Amygdala (tissue), 56 donors: Measurements from ENCODE around the gene CSRP3.

ENCODE experiments used
- DNase-seq, 56 donors: peaks; one replicate each; lab custom pipeline; 2025; lab: John Stamatoyannopoulos, UW

Gene CSRP3

DNA sequence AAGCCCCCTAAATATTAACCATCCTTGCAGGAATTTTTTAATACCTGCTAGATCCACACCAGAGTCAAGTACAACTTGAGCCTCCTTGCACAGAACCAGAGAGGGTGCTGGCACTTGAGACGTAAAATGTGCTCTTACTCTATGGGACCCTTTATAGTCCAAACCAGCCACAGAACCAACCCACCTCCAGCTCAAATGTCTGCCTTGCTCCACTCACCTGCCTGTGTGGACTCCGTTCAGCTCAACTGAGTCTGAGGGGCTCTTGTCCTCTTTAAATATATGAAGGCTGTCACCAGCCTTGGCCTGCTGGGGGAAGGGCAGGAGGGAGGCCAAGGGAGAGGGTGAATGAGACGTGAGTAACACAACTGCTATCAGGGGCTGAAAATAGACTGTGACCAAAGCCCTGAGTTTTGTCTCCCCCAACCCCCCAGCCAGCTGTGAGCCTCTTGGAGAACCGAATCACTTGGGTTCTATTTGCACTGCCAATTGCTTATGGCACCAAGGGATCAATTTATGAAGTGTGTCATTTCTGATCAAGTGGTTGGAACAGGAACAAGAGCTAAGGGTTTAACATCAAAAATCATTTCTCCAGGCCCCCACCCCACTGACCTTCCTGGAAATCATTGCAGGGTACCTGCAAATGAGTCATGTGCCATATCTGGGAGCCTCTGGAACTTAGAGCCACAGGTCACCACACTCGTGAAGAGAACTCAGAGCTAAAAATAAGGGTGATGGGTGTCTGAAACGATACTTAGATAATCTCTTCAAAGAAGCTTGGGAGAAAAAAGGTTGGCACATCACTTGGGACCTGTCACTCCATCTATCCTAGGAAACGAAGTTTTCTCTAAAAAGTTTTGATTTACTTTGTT lies at the start of gene CSRP3:
TSS of gene CSRP3 (minus strand) at position 247 of the 869 bp plus-strand sequence. CDS start 9,535 bp downstream, outside the sequence.
- DNase-seq = no peak

DNA sequence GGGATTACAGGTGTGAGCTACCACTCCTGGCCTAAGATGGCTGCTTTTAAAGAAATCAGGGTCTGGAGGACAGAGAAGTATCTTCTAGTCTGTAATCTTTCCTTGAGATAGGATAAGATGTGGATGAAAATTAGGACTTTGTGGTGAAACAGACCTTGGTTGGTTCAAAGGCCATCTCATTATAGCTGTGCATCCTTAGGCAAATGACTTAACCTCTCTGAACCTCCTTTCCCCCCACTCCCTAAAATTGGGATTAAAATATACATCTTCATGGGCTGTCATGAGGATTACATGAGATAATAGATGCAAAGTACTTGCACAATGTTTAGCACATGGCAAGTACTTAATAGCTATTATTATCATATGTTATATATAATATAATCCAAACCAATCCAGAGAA lies 49.8 kb upstream of the CSRP3 start:
- DNase-seq = no peak

DNA sequence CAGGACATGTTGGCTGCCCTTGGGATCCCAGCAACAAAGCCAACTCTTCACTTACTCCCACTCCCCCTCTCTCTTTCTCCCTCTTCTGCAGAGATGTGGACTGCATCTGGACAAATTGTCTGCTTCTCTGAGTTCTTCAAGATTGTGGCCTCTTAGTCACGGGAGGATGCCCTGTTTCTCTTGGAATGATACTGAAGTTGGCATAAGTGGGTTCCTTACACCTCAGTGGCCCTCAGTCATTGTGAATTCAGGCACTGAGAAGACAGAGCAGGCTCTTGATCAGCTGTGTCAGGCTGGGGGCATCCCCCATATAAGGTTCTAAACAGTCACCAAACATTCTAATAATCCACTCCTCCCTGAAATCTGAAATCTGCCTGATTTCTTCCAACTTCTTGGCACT lies 45.0 kb upstream of the CSRP3 start:
- no peak for DNase-seq

DNA sequence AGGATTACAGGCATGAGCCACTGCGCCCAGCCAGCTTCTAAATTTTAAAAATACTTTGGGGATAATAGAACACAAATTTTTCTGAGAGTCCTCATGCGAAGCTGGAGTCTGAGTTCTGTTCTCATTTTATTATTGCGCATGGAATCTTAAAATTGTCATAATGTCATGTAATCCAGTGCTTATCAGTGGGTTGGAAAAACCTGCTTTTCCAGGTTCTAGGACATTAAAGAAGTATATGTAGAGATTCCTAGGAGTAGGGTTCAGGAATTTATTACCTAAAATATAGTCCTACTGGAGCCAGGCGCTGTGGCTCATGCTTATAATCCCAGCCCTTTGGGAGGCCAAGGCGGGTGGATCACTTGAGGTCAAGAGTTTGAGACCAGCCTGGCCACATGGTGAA lies 43.6 kb upstream of the CSRP3 start:
- no peak for DNase-seq

DNA sequence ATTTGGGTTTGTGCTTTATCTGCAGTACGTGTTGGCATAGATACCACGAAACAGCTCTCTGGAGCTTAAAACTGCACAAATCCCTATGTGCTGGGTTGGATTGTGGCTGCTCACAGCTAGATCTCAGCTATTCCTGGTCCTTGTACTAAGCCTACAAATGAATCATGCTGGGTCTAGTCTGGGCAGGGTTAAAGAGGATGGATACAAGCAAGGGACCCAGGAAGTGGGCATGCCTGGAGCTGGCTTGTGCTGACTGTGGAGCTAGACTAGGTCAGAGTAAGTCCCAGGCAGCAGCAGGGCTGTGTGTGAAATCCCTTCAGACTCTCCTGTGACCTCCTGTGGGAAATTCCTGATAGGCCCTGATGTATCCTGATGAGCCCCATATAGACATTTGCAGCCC lies 42.8 kb upstream of the CSRP3 start:
- DNase-seq = no peak

DNA sequence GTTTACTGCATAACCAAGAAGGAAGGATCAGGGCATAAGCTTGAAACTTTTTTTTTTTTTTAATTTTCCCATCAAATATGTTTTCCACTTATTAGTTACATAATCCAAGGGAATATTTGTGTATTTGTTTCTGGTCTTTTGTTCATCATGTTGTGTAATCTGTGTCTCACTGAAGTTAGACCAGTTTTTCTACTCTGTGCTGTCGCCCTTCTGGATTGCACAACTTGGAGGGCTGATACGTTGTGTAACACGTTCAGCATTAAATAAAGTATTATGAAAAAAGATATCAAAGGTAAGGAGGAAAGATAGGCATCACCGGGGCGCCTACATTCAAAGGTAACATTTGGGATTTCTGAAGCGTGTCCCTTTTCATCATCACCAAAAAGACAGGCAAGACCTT lies 42.3 kb upstream of the CSRP3 start:
- DNase-seq = no peak

DNA sequence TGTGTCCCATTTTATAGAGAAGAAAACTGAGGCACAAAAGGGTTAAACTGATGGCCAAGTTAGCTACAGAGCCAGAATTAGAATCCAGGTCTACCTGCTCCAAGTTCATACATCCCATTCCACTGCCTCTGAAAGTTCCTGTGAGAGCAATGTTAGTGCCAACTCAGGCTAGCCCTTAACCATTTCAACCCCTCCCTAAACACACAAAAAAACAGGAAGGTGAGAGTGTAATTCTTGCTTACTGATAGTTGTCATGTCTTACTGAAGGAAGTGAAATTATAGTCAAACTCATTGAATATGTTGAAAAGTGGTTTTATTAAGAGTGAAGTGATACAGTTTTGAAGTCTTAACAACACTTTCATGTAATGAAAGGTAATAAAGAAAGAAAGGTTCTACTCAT lies 41.8 kb upstream of the CSRP3 start:
- DNase-seq = no peak

DNA sequence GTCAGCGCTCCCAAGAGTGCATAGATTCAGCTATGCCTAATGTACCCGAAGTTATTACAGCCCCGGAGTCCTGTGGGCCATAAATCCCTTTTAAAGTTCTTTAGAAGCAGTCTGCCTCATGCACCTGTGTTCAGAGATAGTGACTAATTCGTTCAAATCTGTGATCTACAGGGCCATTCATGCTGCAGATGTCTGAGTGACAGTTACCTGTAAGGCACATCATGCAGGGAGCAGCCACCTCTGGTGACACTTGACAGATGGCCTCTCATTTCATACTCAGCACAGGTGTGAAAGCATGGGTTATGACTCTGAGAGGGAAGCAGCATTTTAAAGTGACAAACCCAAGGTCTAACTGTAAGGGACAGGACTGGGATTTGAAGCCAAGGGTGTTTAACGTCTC lies 41.4 kb upstream of the CSRP3 start:
- DNase-seq = no peak

DNA sequence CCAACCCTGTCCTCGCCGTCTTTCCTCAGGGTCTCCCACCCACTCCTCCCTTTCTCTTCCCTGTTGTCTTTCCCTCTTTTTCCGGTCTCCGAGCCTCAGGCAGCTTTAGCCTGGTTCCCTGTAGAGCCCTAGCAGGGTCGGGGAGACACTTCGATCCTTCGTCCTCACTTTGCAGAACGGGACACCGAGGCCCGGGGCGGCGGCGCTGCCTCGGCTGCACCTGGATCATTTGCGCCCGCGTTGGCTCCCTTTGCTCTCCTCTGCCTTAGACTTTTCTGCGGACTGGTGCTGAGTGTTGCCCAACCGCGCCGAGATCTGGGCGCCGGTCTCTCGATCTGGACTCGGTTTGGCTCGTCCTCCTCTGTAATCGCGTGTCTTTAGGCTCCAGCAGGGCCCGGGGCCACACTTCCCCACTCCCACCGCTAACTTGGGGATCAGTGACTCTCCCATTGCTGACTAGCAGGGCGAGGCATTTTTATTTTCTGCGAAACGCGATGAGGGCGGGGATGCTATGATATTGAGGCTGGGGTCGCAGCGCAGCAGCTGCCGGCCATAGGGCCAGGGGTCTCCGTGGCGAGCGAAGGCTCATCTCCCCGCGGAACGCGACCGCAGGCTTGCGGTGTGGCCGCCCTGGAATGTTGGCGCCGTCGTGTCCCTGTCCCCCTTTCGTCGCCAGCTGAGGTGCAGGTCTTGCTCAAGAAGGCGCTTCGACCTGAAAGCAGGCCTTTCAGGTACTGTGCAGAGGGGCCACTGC lies 40.6 kb upstream of the CSRP3 start:
- no peak for DNase-seq

DNA sequence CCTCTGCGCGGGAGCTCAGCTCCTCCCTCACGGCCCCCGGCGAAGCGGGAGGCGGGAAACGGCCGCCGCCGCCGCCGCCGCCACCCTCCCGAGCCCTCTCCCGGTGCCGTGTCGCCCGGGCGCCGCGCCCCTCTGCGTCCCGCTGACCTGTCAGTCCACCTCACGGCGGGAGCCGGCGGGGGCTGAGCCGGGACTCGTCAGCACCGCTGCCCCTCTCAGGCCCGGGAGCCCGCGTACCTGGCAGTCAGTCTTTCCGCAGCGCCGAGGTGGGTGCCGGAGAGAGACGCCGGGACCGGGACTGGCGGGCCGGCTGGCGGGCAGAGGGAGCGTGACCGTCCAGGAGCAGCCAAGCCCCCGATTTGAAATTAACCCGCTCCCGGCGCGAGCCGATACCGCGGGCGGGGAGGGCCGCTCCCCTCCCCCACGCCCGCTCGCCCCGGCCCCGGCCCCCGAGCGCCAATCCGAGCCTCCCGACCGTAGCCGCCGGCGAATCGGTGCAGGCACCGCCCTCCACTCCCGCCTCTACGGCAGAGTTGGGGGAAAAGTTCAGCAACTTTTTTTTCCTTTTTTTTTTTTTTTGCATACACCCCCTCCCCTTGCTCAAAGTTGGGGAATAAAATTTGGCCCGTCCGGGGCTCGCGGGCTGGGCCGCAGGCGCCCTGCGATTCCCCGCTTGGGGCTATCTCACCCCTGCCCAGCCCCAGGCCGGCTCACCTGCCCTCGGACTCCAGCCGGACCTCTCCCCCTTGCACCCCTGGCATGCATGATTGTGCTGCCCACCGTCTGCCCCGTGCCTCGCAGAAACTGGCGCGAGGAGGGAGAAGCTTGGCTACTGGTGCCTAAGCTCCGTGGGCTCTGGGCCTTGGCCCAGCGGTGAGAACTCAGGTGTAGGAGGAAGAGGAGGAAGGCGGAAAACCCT lies 39.7 kb upstream of the CSRP3 start:
- DNase-seq = no peak

DNA sequence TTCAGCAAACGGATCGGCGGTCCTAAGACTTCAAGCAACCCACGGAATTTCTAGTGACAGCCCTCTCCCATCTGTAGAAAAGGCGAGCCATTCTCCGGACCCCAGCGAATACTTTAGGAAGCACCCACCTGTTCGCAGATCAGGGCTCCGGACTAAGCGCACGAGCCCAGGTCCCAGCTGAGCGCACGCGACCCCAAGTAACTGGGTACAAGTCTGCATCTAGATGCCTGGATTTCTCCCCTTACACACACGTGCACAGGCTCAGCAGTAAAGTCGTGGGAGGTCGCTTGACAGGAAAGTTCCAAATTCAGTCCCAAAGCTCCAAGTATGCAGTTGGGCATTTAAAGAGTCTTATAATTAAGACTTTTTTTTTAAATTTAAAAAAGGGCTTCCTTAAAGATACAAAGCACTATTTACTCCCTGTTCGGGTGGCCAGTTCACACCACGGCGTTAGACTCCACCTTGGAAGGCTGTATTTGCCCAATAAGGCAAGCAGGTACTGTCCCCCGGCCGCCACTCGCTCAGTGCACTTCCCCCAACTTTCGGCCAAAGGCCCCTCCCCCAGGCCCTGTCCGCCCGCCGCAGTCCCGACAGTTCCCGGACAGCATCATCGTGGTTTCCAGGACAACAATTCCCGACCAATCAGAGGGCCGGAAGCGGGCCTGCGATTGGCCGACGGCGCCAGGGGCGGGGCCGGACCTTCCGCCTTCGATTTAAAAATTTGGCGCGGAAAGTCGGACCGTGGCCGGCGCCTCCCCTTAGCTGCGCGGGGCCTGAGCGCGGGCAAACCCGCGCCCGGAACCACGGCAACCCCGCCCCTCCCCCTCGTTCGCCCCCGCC lies 38.9 kb upstream of the CSRP3 start, which contains the start of gene E2F8:
TSS of gene E2F8 (minus strand) at position 526 of the 840 bp plus-strand sequence. CDS start 824 bp downstream, outside the sequence.
- peak; percentile 19 to 92 (median 78) for DNase-seq

DNA sequence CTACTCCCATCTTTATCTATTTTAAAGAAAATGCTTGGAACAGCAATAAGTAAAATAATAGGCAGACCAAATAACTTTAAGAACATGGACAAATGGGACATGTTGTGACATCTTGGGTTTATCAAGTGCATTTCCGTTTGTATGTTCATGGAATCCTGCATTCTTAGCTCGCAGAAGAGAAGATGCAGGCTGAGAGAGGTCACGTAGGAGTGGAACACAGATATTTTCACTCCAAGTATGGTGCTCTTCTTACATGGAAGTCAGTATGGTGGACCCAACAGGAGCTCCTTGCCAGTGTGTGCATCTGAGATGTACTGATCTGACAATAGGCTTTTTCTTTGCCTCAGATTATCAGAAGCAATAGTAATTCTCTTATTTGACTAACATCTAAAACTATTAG lies 37.3 kb upstream of the CSRP3 start:
- no peak for DNase-seq

DNA sequence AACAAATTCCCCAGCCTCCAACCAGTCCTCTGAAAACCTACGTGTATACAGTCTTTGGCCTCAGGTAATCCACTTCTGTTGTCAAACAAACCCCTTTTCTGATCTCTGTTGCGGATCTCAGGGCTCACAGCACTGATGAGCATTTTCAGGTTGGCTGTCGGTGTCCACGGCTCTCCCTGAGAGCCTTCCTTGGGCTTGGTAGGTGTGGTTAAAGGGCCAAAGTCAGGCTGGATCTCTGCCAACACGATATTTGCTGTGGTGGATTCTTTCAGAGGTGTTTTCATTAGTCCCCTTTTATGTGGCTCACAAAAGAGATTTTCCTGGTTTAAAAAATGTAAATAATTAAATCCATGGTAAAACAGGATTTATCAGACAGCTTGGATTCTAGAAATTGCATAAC lies 36.0 kb upstream of the CSRP3 start:
- DNase-seq = no peak

DNA sequence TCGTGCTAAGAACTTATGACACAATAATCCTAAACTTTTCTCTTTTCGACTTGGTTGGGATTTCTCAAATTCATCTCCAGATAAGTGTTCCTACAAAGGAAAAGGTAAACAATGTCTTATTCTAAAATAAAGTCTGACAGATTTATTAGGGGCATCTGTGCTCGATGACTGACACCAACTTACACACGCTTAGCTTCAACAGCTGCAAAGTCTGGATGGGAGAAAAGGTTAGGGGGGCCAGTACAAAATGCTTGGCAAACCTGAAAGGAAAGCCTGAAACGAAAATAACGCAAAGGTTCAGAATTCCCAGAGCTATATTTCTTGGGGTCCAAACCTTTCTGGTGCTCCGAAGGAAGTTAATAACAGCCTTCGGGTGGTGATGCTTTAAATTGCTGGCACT lies 35.6 kb upstream of the CSRP3 start:
- DNase-seq = no peak

DNA sequence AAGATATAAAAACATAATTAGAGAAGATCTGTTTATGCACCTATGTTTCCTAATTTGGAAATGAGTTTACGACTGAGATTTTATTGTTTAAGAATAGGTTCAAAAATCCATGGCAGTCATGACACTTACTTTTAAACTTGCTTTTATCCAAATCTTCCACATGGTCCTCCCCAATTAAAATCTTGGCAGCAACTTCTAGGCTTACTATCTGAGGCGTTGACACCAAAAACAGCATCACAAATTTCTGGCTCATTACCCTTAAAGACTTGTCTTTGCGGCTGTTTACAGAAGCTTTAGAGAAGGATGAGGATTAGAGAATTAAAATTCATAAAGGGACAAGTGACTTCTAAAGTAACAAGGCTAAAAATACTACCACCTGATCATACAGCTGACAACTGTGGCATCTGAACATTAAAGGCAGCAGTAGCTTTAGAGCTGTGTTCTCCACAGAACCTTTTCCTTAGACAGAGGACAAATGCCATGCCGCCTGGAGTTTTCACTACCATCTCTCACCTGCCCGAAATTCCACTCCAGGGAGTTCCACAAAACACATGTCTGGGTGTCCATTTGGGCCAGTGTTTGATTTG lies 32.5 kb upstream of the CSRP3 start:
- DNase-seq = no peak

DNA sequence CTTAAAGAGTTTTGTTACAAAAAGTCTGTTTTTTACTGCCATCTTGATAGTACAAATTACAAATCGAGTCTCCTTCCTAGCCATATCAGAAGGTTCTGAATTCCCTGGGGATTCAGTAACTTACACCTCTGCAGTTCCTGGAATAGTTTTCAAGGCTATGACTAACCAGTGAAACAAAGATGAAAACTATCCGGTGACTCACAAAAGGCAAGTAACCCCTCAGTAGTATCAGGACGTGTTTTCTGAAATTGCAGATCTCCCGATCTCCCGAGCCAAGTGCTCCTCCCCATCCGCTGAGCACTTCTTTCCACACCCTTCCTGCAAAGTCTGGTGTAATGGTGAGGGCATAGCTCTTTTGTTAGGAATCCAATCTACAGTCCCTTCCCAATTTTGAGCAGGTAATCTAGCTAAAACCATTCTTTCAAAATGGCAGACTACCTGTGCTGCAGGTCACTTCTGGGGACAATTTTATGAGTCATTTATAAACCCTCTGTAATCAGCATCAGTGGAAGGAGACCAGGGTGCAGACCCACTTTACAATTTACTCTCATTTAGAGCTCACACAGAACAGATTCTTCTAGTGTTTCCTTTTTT lies 31.2 kb upstream of the CSRP3 start:
- DNase-seq = no peak

DNA sequence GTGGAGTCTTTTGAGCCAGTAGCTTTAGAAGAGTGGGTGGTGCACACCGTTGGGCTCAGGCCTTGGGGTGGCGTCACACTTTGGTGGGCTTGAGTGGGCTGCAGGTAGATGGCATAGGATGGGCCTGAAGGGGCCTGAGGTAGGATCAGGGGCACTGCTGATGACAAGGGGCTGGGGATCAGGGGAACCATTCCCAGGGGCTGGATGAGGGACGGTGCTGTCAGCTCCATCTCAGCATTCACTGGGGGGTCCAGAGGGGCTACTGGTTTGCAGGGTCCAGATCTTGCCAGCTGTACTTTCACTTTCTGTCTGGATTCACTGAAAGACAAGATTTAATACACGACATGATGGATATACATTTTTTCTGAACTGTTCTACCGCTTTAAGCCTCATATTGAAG lies 27.9 kb upstream of the CSRP3 start:
- no peak for DNase-seq

DNA sequence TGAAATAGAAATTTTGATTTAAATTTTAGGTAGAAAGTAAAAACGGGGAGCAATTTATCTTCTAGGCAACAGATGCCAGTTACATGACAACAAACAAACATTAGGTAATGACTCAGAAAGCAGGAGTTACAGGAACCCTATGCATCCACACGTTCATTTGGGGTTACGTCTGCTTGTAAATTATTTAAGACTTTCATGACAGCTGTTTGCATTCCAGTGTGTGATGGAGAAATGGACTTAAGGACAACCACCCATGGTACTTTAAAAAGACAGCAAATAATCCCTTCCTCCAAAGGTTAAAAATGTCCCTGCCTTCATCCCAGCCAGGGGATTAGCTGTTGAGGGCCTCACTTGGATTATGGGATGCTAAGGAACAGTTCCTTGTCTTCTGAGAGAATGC lies 27.2 kb upstream of the CSRP3 start:
- DNase-seq = no peak
